Liver (tissue), 3 donors: ENCODE data around the gene TPT1.
A peak's percentile ranks its signal among the peaks of the same experiment; 100 is the strongest.

Experiments used
- ATF3 ChIP-seq: IDR thresholded peaks from 2 replicates; pipeline ENCODE4 v1.6.1; 2016; ENCODE audit warnings: antibody characterized with exemption
- CTCF ChIP-seq: fragments of 150-350 bp; IDR thresholded peaks from 2 replicates; pipeline ENCODE4 v1.5.1; 2017; ENCODE audit warnings: improper control_type of control experiment, low read depth, low read length; ENCODE audit not compliant: missing input control
- GABPA ChIP-seq, 2 donors: IDR thresholded peaks in 1 of 2; conservative IDR thresholded peaks in 1 of 2; 2 replicates each; pipeline ENCODE4 v1.6.1; 2016; ENCODE audit warnings: antibody characterized with exemption in 2 of 2, mild to moderate bottlenecking in 1 of 2, moderate library complexity in 1 of 2
- HNF4A ChIP-seq, 2 donors: conservative IDR thresholded peaks; 2 replicates each; pipeline ENCODE4 v1.6.1; 2016; ENCODE audit warnings: antibody characterized with exemption in 2 of 2, mild to moderate bottlenecking in 2 of 2
- JUND ChIP-seq, 2 donors: IDR thresholded peaks; 2 replicates each; pipeline ENCODE4 v1.6.1; 2016; ENCODE audit warnings: antibody characterized with exemption in 2 of 2
- MAX ChIP-seq: IDR thresholded peaks from 2 replicates; pipeline ENCODE4 v1.6.1; 2016; ENCODE audit warnings: antibody characterized with exemption
- RAD21 ChIP-seq, 2 donors: IDR thresholded peaks; 2 replicates each; pipeline ENCODE4 v1.6.1; 2016; ENCODE audit warnings: antibody characterized with exemption in 2 of 2, mild to moderate bottlenecking in 2 of 2
- REST ChIP-seq: IDR thresholded peaks from 2 replicates; pipeline ENCODE4 v1.6.1; 2016; ENCODE audit warnings: antibody characterized with exemption, mild to moderate bottlenecking
- TAF1 ChIP-seq: conservative IDR thresholded peaks from 2 replicates; pipeline ENCODE4 v1.6.1; 2016; ENCODE audit warnings: antibody characterized with exemption, mild to moderate bottlenecking
- YY1 ChIP-seq: IDR thresholded peaks from 2 replicates; pipeline ENCODE4 v1.6.1; 2016; ENCODE audit warnings: antibody characterized with exemption, mild to moderate bottlenecking
- ZBTB33 ChIP-seq: IDR thresholded peaks from 2 replicates; pipeline ENCODE4 v1.6.1; 2016; ENCODE audit warnings: antibody characterized with exemption
- donor health status: healthy.
- donor health status: healthy.

- TF ChIP-seq CTCF (no peak), RAD21 (IDR thresholded peaks at IDR 0.05) (peak in 1 of 2 donors; percentile 19), YY1 (peak; percentile 61), JUND (IDR thresholded peaks at IDR 0.05) (peak; percentile 66 to 77), MAX (peak; percentile 84), REST (peak; percentile 82), ATF3 (peak; percentile 58), GABPA (IDR thresholded peaks at IDR 0.05 in 1 of 2, conservative IDR thresholded peaks at IDR 0.05 in 1 of 2) (peak in 1 of 2 donors; percentile 48), ZBTB33 (peak; percentile 87), HNF4A (conservative IDR thresholded peaks at IDR 0.05) (peak; percentile 100), TAF1 (no peak)
Observed at GRCh38 chr13:45335397-45336024, 5.5 kb downstream of the TPT1 start.
